ENCODE measurements around the gene SARS1. TPM values are rescaled to one million over a fixed set of nuclear protein-coding genes. Genes with fewer than 3 reads are reported as not detected.

Gene SARS1
- total and polyA plus RNA-seq, 2 of the 8 experiments (the other 6 are each of a cell fraction or from before 2014, with no cell fraction given), result 83.1 to 146 TPM

DNA sequence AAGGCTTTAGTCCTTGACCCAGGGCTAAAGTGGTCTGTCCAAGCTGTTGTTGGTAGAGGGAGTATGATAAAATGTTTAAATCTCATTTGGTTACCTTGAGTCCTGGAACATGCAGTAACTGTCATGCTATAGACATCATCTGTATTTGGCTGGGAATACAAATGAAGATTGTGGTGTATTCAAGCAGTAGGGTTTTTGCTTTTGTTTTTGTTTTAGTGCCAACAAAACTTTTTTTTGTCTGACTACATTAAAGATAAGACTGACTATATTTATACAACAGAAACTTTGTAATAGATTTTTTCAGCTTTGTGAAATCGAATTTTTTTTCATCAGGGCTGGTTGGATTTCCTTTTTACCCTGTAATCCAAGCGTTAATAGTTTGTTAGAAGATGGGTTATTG lies 7.4 kb upstream of the SARS1 start:
- no peak overlapping the region for H3K4me3 ChIP-seq (ENCODE audit: extremely low read depth in 1 of 4, insufficient read depth in 2 of 4, low read depth in 3 of 4, low read length in 4 of 4)
- H4K20me1 ChIP-seq (replicated peaks in 1 of 2; ENCODE audit: control insufficient read depth in 1 of 2, insufficient read depth in 2 of 2, low read length in 2 of 2), result no peaks in the 10 kb centered on the region
- H2AK5ac ChIP-seq (ENCODE audit: low read depth, low read length), result no peak overlapping the region
- no peaks in the 10 kb centered on the region for H3K9me3 ChIP-seq (ENCODE audit: insufficient read depth in 2 of 2, low read depth in 1 of 2, low read length in 1 of 2)
- no peak overlapping the region for H4K8ac ChIP-seq (ENCODE audit: extremely low read depth, insufficient read depth, low read length)
- no peak overlapping the region for H3K14ac ChIP-seq (ENCODE audit: insufficient read length)
- FAIRE-seq (no peak), DNase-seq (ENCODE audit: low read depth in 1 of 2, low spot score in 2 of 2) (no peak)
- H2BK5ac ChIP-seq (ENCODE audit: low read depth, low read length), result no peak overlapping the region
- H3K27ac ChIP-seq (ENCODE audit: low read depth, low read length), result no peak overlapping the region
- H4K5ac ChIP-seq (ENCODE audit: insufficient read length, low read depth, low read length), result no peak overlapping the region
- CTCF ChIA-PET (ENCODE audit: partially characterized antibody), result interaction anchor here (0.6 to 32.0 kb wide), 10 partner anchors 5 to 277 kb away, joined by 3 to 651 read pairs (median 6); partner anchors contain the start of genes CELSR2 and SARS1
- H3K79me2 ChIP-seq (ENCODE audit: control insufficient read depth in 1 of 2, insufficient read depth in 2 of 2, low read length in 2 of 2), result no peaks in the 10 kb centered on the region
- no peaks in the 10 kb centered on the region; the same call in 1 of the 2 replicates for H3K23me2 ChIP-seq (ENCODE audit: low read depth, low read length)
- no peaks in the 10 kb centered on the region; a peak in 1 of 7 replicates for H3K27me3 ChIP-seq (replicated peaks in 1 of 4; ENCODE audit: control insufficient read depth in 3 of 4, extremely low read depth in 1 of 4, insufficient read depth in 3 of 4, low read length in 3 of 4)
- H3K4ac ChIP-seq (replicated peaks; ENCODE audit: insufficient read length, low read depth, low read length), result no peak overlapping the region
- no peak overlapping the region for H2BK15ac ChIP-seq (ENCODE audit: low read length)
- no peak overlapping the region for H2BK20ac ChIP-seq (ENCODE audit: low read length)
- no peak overlapping the region for H4K91ac ChIP-seq (replicated peaks; ENCODE audit: insufficient read length, low read length)
- 84% methylated on average over 2 of the region's 2 CpGs; no CpG with 5 or more reads in 1 of the 2 experiments for WGBS, 2 experiments (ENCODE audit: extremely low coverage in 1 of 2, insufficient coverage in 1 of 2, insufficient read length in 1 of 2, insufficient replicate concordance in 2 of 2, low coverage in 1 of 2, low lambda C conversion rate in 2 of 2, missing lambda C conversion rate in 1 of 2)
- H2BK12ac ChIP-seq (ENCODE audit: low read depth, low read length), result no peak overlapping the region
- H3K18ac ChIP-seq (ENCODE audit: extremely low read depth, low read length), result no peak overlapping the region
- H3K9ac ChIP-seq (replicated peaks in 1 of 4; ENCODE audit: extremely low read depth in 1 of 4, low read depth in 3 of 4, low read length in 3 of 4), result no peak overlapping the region
- H3K56ac ChIP-seq (replicated peaks; ENCODE audit: insufficient read length, low read depth, low read length), result no peak overlapping the region
- H3K4me2 ChIP-seq (ENCODE audit: insufficient read depth in 1 of 2, low read depth in 2 of 2, low read length in 2 of 2), result no peak overlapping the region
- no peak overlapping the region for H3K23ac ChIP-seq (ENCODE audit: insufficient read length)
- no peak overlapping the region for H2AFZ ChIP-seq (ENCODE audit: low read length)
- H3K4me1 ChIP-seq (replicated peaks in 1 of 4; ENCODE audit: control insufficient read depth in 3 of 4, insufficient read depth in 4 of 4, low read length in 3 of 4), result peaks cover 0 to 2% (median under 1%) of the 10 kb centered on the region in 4 experiments; a peak in 1 of 7 replicates
- no peaks in the 10 kb centered on the region for H3K36me3 ChIP-seq (ENCODE audit: control insufficient read depth in 2 of 4, insufficient read depth in 4 of 4, low read length in 3 of 4)
- POLR2A ChIA-PET (ENCODE audit: partially characterized antibody), result interaction anchor here (0.9 to 4.3 kb wide), 3 partner anchors 8 to 102 kb away, joined by 3 to 24 read pairs (median 3); partner anchors contain the start of genes PSRC1 and SARS1
- TF ChIP-seq SP4 (IDR thresholded peaks at IDR 0.05; ENCODE audit: low read length), result no peak
- TF ChIP-seq BCL11A (IDR thresholded peaks at IDR 0.05; ENCODE audit: low read depth in 2 of 2, low read length in 2 of 2), result no peak
- no peak for TF ChIP-seq SP2 (IDR thresholded peaks at IDR 0.05; ENCODE audit: low read length)
- TF ChIP-seq KDM4A (IDR thresholded peaks at IDR 0.05; ENCODE audit: low read depth, low read length, severe bottlenecking), result no peak
- TF ChIP-seq EZH2 (IDR thresholded peaks at IDR 0.05; ENCODE audit: low read depth, low read length, severe bottlenecking), result no peak
- TF ChIP-seq TCF12 (IDR thresholded peaks at IDR 0.05; ENCODE audit: low read depth, low read length), result no peak
- no peak for TF ChIP-seq CHD2 (IDR thresholded peaks at IDR 0.05; ENCODE audit: low read length)
- no peak overlapping the region for H2BK120ac ChIP-seq (replicated peaks; ENCODE audit: low read depth, low read length)
- H3K79me1 ChIP-seq (ENCODE audit: low read depth, low read length), result no peaks in the 10 kb centered on the region
